Stimulated activated CD8-positive, alpha-beta memory T cell treated with anti-CD3 and anti-CD28 coated beads, Interleukin-7, amount 100 ng/mL, for 4 hours (primary cell): ENCODE measurements around the gene MTG1.
"Not testable (repeated sequence)": the region's sequence is repeated elsewhere in the genome, so short reads cannot be mapped to it uniquely, and the experiment has no call there.

Experiments used
- DNase-seq, 2 donors: peaks; one replicate each; pipeline ENCODE4 v3.0.0-alpha.2; 2020; ENCODE audit warnings: low read depth in 2 of 2

MTG1 gene

DNA sequence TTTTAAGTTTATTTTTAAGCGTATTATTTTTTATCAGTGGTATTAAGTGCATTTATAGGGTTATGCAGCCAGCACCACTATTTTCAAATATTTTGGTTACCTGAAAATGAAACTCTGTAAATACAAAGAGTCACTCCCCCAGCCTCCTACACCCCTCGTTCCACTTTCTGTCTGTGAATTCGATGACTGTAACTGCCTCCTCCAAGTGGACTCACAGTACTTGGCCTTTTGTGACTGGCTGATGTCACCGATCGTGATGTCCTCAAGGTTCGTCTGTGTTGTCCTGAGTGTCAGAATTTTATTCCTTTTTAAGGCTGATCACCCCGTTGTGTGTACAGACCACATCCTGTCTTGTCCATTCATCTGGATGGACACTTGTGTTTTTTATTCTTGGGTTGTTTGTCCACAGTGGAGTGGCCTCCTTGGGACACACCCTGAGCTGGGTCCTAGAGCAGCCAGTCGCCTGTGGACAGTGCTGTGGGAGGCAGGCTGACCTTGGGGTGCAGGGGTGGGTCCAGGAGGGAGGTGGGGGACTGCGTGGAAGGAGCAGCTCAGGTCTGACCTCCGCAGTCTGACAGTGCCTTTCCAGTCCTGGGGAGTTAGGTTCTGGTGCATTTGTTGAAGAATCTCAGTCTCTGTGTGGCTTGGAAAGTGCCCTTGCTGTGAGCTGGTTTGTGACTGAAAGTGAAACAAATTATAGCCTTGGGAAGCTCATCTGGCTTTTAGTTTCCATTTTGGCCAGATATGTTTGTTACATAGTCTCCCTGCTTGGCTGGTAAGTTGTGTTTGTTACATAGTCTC, 6.9 kb downstream of the MTG1 start:
- no peak for DNase-seq

- DNase-seq, result no peak
Measured at GRCh38 chr10:133401500-133401899, 7.5 kb downstream of the MTG1 start.

- DNase-seq, result no peak
Measured at GRCh38 chr10:133401981-133402725, 8.2 kb downstream of the MTG1 start.

DNA sequence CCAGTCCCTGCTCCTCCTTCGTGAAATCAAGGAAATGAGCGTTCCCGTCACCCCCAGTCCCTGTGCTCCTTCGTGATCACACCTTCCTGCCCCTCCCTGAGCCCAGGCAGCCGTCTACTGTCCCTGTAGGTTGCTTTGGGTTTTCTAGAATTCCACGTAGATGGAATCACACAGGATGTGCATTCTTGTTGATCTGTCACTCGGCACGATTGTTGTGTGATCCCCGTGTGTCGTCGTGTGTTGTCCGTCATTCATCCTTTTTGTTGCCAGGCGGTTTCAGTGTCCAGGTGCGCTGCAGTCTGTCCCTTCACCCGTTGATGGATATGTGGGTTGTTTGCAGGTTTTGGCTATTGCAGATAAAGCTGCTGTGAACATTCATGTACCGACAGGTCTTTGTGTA, 9.4 kb downstream of the MTG1 start:
- no peak for DNase-seq

DNA sequence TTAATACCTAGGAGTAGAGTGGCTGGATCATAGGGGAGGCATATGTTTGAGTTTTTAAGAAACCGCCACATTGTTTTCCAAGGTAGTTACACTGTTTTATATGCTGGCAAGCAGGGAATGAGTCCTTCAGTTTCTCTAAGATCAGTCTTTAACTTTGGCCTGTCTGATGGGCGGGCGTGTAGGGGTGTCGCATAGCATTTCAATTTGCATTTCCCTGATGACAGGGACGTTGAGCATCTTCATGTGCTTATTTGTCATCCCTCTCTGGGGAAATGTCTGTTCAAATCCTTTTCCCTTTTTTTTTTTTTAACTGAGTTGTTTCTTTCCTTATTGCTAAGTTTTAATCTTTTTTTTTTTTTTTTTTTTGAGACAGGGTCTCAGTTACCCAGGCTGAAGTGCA, 9.8 kb downstream of the MTG1 start:
- no peak for DNase-seq

DNA sequence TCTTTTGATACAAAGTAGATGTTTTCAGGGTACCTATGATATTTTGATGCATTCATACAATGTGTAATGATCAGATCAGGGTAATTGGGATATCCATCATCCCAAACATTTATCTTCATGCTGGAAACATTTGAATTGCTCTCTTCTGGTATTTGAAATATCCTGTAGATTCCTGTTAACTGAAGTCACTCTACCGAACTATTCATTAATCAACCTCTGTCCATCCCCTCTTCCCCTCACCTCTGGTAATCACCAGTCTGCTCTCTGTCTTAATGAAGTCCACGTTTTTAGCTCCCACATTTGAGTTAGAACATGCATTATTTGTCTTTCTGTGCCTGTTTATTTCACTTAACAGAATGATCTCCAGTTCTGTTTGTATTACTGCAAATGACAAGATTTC, 11.3 kb downstream of the MTG1 start:
- no peak for DNase-seq

- no peak for DNase-seq
Measured at GRCh38 chr10:133405844-133406527, 12.0 kb downstream of the MTG1 start.

- DNase-seq, result no peak
Measured at GRCh38 chr10:133411523-133412380, 17.8 kb downstream of the MTG1 start.

- DNase-seq, result no peak
Measured at GRCh38 chr10:133412381-133412711, 18.4 kb downstream of the MTG1 start.

DNA sequence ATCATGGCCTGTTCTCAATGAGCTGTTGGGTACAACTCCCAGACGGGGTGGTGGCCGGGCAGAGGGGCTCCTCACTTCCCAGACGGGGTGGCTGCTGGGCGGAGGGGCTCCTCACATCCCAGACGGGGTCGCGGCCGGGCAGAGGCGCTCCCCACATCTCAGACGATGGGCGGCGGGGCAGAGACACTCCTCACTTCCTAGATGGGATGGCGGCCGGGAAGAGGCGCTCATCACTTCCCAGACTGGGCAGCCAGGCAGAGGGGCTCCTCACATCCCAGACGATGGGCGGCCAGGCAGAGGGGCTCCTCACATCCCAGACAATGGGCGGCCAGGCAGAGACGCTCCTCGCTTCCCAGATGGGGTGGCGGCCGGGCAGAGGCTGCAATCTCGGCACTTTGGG, 20.4 kb downstream of the MTG1 start:
- not testable (repeated sequence) for DNase-seq

DNA sequence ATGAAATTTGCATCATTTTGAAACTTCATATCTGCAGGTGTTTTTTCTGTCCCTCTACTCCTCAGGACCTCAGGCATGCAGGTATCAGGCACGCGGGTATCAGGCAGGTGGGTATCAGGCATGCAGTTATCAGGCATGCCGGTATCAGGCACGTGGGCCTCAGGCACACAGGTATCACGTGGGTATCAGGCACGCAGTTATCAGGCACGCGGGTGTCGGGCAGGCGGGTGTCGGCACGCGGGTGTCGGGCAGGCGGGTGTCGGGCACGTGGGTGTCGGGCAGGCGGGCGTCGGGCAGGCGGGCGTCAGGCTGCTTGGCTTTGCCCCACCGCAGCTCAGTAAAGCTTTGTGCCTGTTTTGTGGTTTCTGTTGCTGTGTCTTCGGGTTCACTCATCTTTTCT, 21.8 kb downstream of the MTG1 start:
- no peak for DNase-seq

- no peak for DNase-seq
Measured at GRCh38 chr10:133418289-133418993, 24.5 kb downstream of the MTG1 start.

GRCh38 chr10:133419211-133419950, 25.4 kb downstream of the MTG1 start:
- DNase-seq, result no peak

DNA sequence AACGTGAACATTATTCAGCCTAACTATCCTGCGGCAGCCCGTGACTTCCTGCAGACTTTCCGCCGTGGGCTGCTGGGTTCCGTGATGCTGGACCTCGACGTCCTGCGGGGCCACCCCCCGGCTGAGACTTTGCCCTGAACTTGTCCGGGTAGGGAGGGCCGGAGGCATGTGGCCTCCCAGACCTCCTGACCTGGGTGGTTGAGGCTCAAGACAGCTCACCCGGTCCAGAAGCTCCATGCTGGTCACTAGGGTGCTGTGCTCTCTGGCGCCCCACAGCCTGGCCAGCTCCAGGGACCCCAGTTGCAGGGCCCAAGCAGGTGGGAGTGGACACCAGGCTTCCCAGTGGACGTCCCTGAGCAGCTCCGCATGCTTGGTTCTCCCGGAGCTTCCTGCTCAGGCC, 26.1 kb downstream of the MTG1 start:
- DNase-seq, result no peak

- no peak for DNase-seq
Measured at GRCh38 chr10:133420579-133420978, 26.6 kb downstream of the MTG1 start.

DNA sequence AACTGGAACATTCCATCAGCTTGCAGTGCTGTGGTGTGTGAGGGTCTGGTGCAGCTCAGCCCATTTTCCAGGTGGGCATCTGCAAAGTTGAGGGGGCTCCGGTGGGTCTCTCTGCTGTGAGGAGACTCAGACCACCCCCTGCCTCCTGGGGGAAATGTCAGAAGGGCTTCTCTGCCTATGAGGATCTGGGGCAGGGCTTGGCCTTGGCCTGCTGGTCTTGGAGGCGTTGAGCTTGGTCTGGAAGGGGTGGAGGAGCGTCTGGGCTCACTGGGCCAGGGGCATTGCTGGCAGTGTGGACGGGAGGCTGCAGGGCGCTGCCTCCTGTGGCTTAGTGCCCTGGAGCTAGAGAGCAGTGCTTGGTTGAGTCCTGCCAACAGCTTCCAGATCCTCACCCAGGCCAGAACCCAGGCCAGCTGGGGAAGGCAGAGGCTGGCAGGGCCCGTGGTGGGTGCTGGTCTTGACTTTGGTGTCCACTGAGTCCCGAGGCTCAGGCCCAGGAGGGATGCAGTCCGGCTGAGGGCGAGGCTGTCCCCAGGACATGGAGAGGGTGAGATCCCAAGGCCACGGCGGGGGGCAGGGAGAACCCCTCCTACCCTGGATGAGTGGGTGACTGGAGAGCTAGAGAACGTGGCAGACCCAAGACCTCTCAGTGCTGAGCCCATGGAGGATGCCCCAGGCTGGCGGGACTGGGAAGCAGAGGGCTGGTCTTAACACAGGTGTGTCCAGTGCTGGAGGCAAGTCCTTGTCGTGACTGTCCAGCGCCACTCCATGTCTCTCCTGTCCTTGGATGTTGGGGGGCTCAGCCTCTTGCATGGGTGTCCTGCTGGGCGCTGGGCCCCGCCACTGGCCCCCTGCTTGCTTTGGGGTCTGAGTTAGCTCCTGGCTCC, 27.6 kb downstream of the MTG1 start:
- no peak for DNase-seq

DNA sequence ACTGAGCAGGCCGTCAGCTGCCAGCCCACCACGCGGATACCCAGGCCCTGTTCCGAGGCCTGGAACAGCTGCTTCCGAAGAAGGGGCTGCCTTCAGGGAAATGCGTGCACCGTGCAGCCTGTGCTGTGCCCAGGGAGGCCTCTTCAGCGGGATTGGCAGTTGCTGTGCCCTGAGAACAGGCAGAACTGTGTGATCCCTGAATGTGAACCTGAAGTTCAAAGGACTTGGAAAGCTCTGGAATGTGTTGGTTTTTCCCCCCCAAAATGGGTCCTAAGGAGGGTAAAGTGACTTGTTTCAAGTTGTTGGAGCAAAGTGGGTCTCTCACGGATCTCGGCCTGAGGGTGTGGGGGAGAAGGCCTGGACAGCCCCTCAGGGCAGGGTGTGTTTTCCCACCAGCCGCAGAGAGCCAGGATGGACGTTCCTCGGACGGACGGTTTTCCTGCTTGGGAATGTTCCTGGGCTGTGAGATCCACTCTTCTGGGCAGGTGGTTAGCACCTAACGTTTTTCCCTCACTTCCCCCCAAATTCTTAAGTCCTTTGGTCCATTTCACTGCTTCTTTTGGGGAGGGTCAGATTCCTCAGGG, 28.4 kb downstream of the MTG1 start:
- no peak for DNase-seq

GRCh38 chr10:133422807-133423771, 29.1 kb downstream of the MTG1 start:
- no peak for DNase-seq
